SK-N-MC (cell line): Measurements from ENCODE around the gene DOCK8.

Experiments
- DNase-seq: peaks from one replicate; pipeline ENCODE4 v3.0.0-alpha.2; 2011; ENCODE audit warnings: low read depth, low spot score
- H3K27ac ChIP-seq: fragments of 200-600 bp; sonication (generic); 2 replicates; pipeline ENCODE4 v1.5.1; 2016; ENCODE audit warnings: mixed run types
- H3K36me3 ChIP-seq: fragments of 200-600 bp; sonication (generic); 2 replicates; pipeline ENCODE4 v1.6.1; 2017; ENCODE audit warnings: antibody characterized with exemption, low read length, mixed read lengths; ENCODE audit not compliant: insufficient read depth
- H3K4me3 ChIP-seq: fragments of 200-600 bp; sonication (generic); 2 replicates; pipeline ENCODE4 v1.5.1; 2016
- H3K9ac ChIP-seq: fragments of 200-600 bp; sonication (generic); 2 replicates; pipeline ENCODE4 v1.8.0; 2017; ENCODE audit warnings: mixed run types, mixed read lengths; ENCODE audit not compliant: insufficient read length
- H3K9me3 ChIP-seq: fragments of 200-600 bp; sonication (generic); 2 replicates; pipeline ENCODE4 v1.6.1; 2017; ENCODE audit warnings: low read depth, mild to moderate bottlenecking, antibody characterized with exemption, low read length, moderate library complexity, mixed read lengths
- EZH2 ChIP-seq: fragments of 200-600 bp; sonication (generic); IDR thresholded peaks from one replicate; pipeline ENCODE4 v1.6.1; 2017; ENCODE audit warnings: antibody characterized with exemption
- FOXP2 ChIP-seq: optimal IDR thresholded peaks from 2 replicates; pipeline ENCODE3; 2011; ENCODE audit warnings: mild to moderate bottlenecking, moderate library complexity; ENCODE audit not compliant: insufficient read depth; ENCODE audit errors: extremely low read length, control extremely low read depth
- POLR2AphosphoS5 ChIP-seq: IDR thresholded peaks from 2 replicates; pipeline ENCODE4 v1.6.1; 2012; ENCODE audit warnings: mild to moderate bottlenecking, low read depth, low read length, borderline replicate concordance

DOCK8 gene

DNA sequence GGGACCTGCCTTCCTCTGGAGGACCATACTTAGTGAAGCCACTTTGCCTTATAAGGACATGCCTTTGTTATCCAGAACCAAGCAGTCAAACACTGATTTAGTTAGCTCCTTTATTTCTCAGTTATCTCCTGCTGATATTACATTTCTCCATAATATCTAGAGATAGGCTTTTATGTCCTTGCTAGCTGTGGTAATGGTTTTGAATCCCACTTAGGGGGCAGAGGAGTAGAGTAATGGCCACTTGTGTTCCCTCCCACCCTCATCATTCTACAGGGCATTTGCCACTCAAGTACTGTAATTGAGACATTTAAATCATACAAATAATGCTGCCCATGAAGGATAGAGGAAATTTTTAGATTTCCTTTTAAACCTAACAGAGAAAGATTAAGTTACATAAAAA, 80.9 kb downstream of the DOCK8 start:
- H3K9me3 ChIP-seq = no peaks in the 10 kb centered on the region
- TF ChIP-seq FOXP2 = no peak
- TF ChIP-seq POLR2AphosphoS5 = no peak
- TF ChIP-seq EZH2 = no peak
- H3K9ac ChIP-seq = no peak overlapping the region
- no peak for DNase-seq
- no peak overlapping the region for H3K4me3 ChIP-seq
- no peak overlapping the region for H3K27ac ChIP-seq
- no peaks in the 10 kb centered on the region for H3K36me3 ChIP-seq

DNA sequence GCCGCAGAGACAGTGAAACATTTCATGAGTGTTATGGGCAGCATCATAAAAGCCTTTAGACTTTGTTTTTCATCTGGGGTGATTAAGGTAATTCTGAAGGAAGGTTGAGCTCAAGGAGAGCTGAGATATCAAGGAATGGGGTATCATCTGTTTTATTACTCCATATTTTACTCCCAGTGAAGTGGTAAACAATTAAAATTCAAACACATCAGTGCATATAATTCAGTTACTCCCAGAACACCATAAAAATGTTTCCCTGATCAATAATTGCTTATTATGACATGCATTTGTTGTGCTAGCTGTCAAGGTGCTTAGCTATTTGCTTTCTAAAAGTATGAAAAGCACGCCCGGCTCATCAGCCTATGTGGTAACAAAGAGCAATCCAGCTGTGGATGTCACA, 81.7 kb downstream of the DOCK8 start:
- no peak overlapping the region for H3K27ac ChIP-seq
- H3K9me3 ChIP-seq = no peaks in the 10 kb centered on the region
- no peak for TF ChIP-seq POLR2AphosphoS5
- TF ChIP-seq FOXP2 = no peak
- no peak for TF ChIP-seq EZH2
- no peaks in the 10 kb centered on the region for H3K36me3 ChIP-seq
- DNase-seq = no peak
- H3K9ac ChIP-seq = no peak overlapping the region
- no peak overlapping the region for H3K4me3 ChIP-seq

DNA sequence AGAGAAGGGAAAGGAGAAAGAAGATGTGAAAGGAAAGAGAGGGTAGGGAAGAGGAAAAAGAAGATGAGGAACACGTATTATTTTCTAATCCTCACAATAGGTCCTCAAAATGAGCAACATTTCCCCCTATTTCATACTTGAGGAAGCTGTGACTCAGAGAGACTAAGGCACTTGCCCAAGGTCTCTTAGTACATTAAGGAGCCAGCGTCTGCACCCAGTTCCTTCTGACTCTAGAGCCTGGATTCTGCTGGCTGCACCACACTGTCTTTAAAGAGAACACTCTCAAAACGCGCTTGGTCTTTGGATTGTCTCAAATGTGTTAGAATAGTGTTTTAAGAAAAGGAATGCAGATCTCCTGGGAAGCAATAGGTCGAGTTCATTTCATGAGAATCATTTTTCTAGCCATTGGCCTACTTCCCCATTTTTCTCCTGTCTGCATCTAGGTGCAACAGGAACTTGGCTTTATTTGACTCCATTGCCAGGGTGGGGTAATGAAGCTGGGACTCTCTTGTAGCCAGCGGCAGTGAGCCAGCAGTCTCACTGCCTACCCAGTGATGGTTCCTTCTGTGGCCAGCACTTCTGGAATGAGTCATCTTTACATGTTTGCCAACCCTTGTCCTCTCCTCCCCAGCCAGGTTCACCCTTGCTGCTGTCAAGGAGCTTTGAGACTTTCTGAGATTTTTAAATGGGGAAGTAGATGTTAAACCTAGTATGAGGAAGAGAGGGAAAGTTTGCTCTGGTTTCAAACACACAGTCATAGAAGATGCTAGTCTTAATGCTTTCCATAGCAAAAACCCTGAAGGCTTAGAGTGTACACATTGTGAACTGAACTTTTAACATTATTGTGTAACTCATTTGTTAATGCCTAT, 82.7 kb downstream of the DOCK8 start:
- TF ChIP-seq FOXP2 (no peak), POLR2AphosphoS5 (no peak), EZH2 (no peak)
- no peak overlapping the region for H3K27ac ChIP-seq
- no peak for DNase-seq

DNA sequence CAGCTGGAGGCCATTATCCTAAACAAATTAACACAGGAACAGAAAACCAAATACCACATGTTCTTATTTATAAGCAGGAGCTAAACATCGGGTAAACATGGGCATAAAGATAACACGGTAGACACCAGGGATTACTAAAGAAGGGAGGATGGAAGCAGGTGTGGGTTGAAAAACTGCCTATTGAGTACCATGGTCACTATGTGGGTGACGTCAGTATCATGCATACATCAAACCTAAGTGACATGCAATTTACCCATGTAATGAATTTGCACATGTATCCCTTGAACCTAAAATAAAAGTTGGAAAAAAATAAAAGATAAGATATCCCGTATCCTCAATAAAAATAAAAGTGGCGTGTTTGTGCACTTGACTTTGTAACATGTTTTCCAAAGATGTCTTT, 88.8 kb downstream of the DOCK8 start:
- no peak for TF ChIP-seq POLR2AphosphoS5
- TF ChIP-seq EZH2 = no peak
- Histone ChIP-seq H3K4me3 (no peak overlapping the region), H3K9ac (no peak overlapping the region), H3K27ac (no peak overlapping the region), H3K9me3 (no peaks in the 10 kb centered on the region), H3K36me3 (no peaks in the 10 kb centered on the region)
- no peak for DNase-seq

More for the DNA sequence above, 82.7 kb downstream of the DOCK8 start:
- no peaks in the 10 kb centered on the region for H3K36me3 ChIP-seq
- no peak overlapping the region for H3K4me3 ChIP-seq
- H3K9ac ChIP-seq = no peak overlapping the region
- H3K9me3 ChIP-seq = no peaks in the 10 kb centered on the region

DNA sequence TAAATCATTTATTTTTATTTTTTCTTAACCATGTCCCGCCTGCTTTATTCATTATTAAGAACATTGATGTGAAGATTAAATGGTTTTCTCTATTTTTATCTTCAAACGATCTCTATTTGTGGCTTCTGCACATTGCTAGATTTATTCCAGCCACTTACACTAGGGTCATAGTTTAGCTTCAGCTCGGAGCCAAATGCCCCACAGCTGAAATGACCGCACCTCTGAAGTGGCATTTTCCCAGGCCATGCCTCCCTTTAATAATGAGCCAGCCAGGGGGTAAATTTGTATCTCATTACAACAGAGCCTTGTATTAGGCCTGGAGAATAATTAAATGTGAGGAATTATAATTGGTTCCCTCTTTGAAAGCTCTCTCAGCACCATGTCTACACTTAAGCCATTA, 89.4 kb downstream of the DOCK8 start:
- DNase-seq = no peak
- no peaks in the 10 kb centered on the region for H3K9me3 ChIP-seq
- no peak overlapping the region for H3K9ac ChIP-seq
- TF ChIP-seq POLR2AphosphoS5 (no peak), EZH2 (no peak), FOXP2 (no peak)
- no peaks in the 10 kb centered on the region for H3K36me3 ChIP-seq
- no peak overlapping the region for H3K4me3 ChIP-seq
- no peak overlapping the region for H3K27ac ChIP-seq

DNA sequence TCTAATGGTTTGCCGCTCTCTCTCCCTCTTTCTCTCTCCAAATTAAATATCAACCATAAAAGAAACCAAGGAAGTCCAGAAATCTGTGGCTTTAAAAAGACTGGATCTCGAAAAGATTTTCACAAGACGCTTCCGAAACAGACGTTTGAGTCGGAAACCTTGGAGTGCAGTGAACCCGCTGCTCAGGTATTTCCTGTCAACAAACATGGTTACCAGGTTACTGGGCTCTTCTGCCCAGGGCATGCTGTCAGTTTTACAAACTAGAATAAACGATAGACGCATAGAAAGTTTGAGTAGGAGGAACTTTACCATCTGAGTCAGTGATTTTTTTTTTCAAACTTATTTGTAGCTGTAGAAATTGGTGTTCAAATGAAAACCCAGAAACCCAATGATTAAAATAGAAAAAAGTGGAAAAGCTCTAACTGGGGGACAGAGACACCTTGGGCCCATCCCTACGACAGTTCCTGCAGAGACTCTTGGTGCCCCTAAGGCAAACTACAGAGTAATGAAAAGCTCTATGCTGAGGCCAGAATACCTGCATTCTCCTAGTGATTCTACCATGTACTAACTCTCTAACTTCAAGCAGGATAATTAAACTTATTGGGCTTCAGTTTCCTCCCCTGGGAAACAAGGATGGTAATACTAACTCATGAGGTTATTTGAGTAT, 90.0 kb downstream of the DOCK8 start:
- Histone ChIP-seq H3K36me3 (no peaks in the 10 kb centered on the region), H3K27ac (no peak overlapping the region), H3K9ac (no peak overlapping the region), H3K9me3 (no peaks in the 10 kb centered on the region), H3K4me3 (no peak overlapping the region)
- TF ChIP-seq FOXP2 (no peak), EZH2 (no peak), POLR2AphosphoS5 (no peak)
- DNase-seq = no peak

DNA sequence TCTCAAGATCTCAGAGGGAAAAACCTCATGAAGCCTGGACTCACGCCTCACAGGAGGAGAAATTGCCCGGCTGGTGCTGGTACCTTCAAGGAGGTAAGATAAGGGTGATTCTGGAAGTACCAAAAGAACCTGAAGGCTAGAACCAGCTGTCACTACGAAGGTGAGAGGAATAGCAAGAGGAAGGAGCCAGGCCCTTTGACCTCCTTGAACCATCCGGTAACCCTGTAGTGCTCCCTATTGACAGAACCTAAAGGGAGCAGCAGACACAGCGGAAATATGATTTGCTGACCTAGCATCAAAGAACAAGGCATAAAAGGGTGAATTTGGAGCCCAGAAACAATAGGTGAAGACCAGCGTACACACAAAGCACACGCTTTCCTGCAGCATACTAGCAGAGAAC, 92.2 kb downstream of the DOCK8 start:
- no peak for DNase-seq
- no peaks in the 10 kb centered on the region for H3K9me3 ChIP-seq

DNA sequence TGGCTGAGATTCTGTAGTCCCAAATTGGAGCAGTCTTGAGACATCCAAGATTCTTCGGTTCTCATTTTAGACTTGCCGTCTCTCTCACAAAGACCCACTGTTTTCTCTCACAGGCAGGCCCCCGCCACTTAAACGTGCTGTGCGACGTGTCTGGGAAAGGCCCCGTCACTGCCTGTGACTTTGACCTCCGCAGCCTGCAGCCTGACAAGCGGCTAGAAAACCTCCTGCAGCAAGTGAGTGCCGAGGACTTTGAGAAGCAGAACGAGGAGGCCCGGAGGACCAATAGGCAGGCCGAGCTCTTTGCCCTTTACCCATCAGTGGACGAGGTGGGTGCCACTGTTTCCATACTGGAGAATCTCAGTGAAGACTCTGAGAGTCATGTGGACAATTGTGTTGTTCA, 97.2 kb downstream of the DOCK8 start:
- no peak for TF ChIP-seq EZH2
- TF ChIP-seq FOXP2 = no peak
- TF ChIP-seq POLR2AphosphoS5 = no peak
- Histone ChIP-seq H3K36me3 (no peaks in the 10 kb centered on the region), H3K9me3 (no peaks in the 10 kb centered on the region), H3K27ac (no peak overlapping the region), H3K9ac (no peak overlapping the region), H3K4me3 (no peak overlapping the region)
- no peak for DNase-seq

More for the DNA sequence above, 92.2 kb downstream of the DOCK8 start:
- TF ChIP-seq EZH2 = no peak
- TF ChIP-seq FOXP2 = no peak
- no peak for TF ChIP-seq POLR2AphosphoS5
- no peak overlapping the region for H3K4me3 ChIP-seq
- no peaks in the 10 kb centered on the region for H3K36me3 ChIP-seq
- H3K27ac ChIP-seq = no peak overlapping the region
- no peak overlapping the region for H3K9ac ChIP-seq
